Measurements from ENCODE around the gene NUDC.

GRCh38 chr1:26946270-26946669, 24.7 kb downstream of the NUDC start:
- TF ChIP-seq CTCF (IDR thresholded peaks at IDR 0.05): no peak
- TF ChIP-seq POLR2A (IDR thresholded peaks at IDR 0.05): no peak
